ENCODE data around the gene PKIG.

The PKIG gene

DNA sequence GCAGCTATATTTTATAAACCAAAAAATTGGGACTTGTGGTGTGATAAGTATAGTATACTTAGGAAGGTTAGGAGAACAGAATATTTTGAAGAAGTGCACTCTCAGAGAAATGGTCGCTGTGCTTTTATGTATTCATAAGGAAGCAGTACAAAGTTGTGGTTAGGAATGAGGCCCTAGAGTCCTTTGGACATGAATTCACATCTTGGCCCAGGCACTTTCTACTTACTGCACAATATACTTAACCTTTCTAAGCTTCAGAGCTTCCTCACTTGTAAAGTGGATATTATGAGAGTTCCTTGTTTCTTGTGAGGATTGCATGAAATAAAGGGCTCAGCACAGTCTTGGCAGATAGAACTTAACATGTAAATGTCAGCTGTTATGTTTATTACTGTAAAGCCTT, 39.5 kb upstream of the PKIG start:
- TF ChIP-seq ZFX (IDR thresholded peaks at IDR 0.05) (no peak), CTCF (conservative IDR thresholded peaks at IDR 0.05) (no peak)
- H3K27ac ChIP-seq: no peak overlapping the region

- no peak overlapping the region for H3K27ac ChIP-seq
- no peak for TF ChIP-seq ZFX (IDR thresholded peaks at IDR 0.05)
- no peak for TF ChIP-seq CTCF (conservative IDR thresholded peaks at IDR 0.05)
These were observed 39.0 kb upstream of the PKIG start for GRCh38 chr20:44543358-44543757.

DNA sequence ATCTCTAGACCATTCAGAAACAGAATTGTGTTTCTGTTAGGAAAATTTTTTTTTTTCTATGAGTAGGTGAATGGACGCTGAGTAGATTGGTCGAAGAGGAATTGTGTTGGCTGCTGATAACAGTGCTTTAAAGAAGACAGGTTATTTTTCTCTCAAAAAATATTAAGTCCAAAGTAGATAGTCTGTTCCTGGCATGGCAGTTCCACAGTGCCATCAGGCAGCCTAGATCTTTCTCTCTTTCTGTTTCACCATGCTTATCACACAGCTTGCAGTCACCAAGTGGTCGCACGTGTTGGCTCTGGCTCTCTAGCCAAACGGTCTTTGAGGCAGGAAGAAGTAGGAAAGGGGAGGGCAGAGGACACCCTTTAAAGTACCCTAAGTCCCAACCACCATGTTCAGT, 38.1 kb upstream of the PKIG start:
- TF ChIP-seq ZFX (IDR thresholded peaks at IDR 0.05) (no peak), CTCF (conservative IDR thresholded peaks at IDR 0.05) (no peak)
- H3K27ac ChIP-seq: no peak overlapping the region

DNA sequence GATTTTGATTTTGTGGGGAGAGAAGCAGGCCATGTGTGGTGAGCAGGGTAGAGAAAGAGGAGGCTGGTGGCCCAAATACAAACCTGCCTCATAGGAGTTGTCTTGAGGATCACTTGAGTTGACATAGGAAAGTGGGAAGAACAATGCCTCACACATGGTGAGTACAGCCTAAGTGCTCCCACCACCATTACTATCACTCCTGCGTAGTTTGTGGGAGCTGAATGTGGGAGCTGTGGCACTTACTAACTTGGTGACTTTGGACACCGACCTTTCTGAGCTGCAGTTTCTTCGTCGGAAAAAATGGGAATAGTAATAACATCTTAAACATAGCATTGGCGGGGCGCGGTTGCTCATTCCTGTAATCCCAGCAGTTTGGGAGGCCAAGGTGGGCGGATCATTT, 35.0 kb upstream of the PKIG start:
- H3K27ac ChIP-seq: no peak overlapping the region
- TF ChIP-seq ZFX (IDR thresholded peaks at IDR 0.05) (no peak), CTCF (conservative IDR thresholded peaks at IDR 0.05) (no peak)

DNA sequence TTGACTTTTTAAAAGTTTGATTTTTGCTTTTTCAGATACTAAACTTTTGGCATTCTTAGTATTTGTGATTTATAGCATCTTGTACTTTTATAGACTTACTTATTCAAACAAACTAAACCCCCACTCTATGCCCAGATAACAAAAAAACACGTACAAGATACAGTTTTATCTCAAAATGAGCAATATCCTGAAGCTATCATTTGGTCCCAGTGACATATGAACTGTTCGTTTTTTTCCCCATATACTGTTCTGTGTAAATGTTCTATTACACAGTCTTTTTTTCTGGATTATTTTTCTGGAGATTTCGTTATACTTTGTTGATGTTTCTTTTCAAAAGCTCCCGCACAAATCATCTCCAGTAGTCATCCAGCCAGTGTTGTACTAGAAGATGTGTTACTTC, 33.3 kb upstream of the PKIG start:
- TF ChIP-seq CTCF (conservative IDR thresholded peaks at IDR 0.05): no peak
- no peak for TF ChIP-seq ZFX (IDR thresholded peaks at IDR 0.05)
- no peak overlapping the region for H3K27ac ChIP-seq

DNA sequence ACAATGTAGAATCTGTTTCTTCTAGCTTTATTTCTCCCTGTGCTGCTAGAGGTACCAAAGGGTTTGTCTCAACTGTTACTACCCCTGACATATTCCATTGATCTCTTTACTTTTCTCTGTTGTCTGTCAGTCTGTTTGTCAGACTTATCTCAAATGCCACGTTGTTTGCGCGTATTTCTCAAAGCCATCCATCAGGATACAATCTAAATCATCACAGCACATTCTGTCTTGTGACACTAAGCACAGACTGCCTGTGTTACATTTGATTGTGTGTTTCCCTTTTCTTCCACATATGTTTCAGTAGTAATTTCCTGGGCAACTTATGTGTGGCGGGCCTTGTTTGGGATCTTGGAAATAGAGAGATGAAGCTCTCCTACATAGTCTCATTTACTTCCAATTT, 30.3 kb upstream of the PKIG start:
- TF ChIP-seq ZFX (IDR thresholded peaks at IDR 0.05) (no peak), CTCF (conservative IDR thresholded peaks at IDR 0.05) (no peak)
- no peak overlapping the region for H3K27ac ChIP-seq

DNA sequence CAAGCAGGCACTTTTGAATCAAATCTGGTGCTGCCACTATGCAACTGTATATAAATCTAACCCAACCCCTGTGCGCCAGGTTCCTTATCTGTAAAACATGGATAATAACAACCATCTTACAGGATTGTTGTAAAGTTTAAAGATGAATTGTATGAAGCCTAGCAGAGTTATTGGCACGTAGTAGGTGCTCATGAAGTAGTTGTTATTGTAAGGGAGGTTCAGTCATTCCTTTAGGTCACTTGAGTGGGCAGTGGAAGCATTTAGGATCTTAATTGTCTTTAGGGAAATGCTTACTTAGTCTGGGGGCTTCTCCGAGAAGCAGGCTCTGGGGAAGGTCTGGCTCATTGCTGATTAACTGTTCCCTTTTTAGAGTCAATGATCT, 29.8 kb upstream of the PKIG start:
- H3K27ac ChIP-seq: no peak overlapping the region

More for the DNA sequence above, 29.8 kb upstream of the PKIG start:
- no peak for TF ChIP-seq CTCF (conservative IDR thresholded peaks at IDR 0.05)
- no peak for TF ChIP-seq ZFX (IDR thresholded peaks at IDR 0.05)

Measured in C4-2B (cell line).